ENCODE results near the gene POU2AF2.

The POU2AF2 gene

GRCh38 chr11:111230122-111230465 is 15.4 kb upstream of the POU2AF2 start:
- TF ChIP-seq, protein P1, sequence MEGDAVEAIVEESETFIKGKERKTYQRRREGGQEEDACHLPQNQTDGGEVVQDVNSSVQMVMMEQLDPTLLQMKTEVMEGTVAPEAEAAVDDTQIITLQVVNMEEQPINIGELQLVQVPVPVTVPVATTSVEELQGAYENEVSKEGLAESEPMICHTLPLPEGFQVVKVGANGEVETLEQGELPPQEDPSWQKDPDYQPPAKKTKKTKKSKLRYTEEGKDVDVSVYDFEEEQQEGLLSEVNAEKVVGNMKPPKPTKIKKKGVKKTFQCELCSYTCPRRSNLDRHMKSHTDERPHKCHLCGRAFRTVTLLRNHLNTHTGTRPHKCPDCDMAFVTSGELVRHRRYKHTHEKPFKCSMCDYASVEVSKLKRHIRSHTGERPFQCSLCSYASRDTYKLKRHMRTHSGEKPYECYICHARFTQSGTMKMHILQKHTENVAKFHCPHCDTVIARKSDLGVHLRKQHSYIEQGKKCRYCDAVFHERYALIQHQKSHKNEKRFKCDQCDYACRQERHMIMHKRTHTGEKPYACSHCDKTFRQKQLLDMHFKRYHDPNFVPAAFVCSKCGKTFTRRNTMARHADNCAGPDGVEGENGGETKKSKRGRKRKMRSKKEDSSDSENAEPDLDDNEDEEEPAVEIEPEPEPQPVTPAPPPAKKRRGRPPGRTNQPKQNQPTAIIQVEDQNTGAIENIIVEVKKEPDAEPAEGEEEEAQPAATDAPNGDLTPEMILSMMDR (IDR thresholded peaks at IDR 0.05; ENCODE audit: insufficient read depth, missing control alignments): no peak
- FAIRE-seq (no peak), DNase-seq (ENCODE audit: insufficient read length, low spot score) (peak; percentile 17)

DNA sequence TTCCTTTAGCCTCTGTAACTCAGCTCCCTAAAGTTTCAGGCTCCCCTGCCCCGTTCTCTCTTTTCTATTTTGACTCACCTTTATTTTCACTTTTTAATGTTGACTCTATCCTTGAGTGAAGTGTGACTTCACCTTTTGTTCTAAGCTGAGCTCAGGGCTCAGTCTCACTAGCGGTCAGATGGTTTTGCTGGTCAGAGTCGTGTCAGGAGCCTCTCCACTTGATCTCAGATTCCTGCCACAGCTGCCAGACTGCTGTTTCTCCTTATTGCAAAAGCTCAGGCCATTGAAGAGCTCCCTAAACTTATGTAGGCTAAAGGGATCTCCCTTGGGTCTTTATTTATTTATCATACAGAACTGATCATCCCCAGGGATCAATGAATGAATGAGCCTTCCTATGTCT is 13.7 kb upstream of the POU2AF2 start:
- TF ChIP-seq, protein P1 (IDR thresholded peaks at IDR 0.05; ENCODE audit: insufficient read depth, missing control alignments): no peak
- no peak for DNase-seq (ENCODE audit: insufficient read length, low spot score)
- FAIRE-seq: no peak

GRCh38 chr11:111236383-111236782 is 9.1 kb upstream of the POU2AF2 start:
- FAIRE-seq: no peak
- no peak for DNase-seq (ENCODE audit: insufficient read length, low spot score)
- TF ChIP-seq, protein P1 (IDR thresholded peaks at IDR 0.05; ENCODE audit: insufficient read depth, missing control alignments): no peak

DNA sequence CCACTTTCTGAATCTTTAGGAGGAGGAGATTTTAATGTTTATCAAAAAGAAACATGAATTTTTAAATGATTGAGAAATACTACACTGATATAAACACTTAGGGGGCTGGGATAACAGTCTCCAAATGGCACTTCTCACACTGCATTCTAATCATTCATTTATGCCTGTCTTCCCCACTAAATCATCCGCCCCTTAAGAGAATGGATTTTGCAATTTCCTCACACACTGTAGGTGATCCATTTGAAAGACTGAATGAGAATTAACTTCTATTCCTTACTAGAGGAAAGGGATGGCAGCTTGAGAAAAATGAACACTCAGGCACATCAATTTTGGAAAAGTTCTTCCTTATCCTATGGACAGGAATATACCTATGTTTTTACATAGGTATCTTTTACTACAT is 7.6 kb upstream of the POU2AF2 start:
- TF ChIP-seq, protein P1 (IDR thresholded peaks at IDR 0.05; ENCODE audit: insufficient read depth, missing control alignments): no peak
- FAIRE-seq: no peak
- no peak for DNase-seq (ENCODE audit: insufficient read length, low spot score)

- no peak for FAIRE-seq
- TF ChIP-seq, protein P1 (IDR thresholded peaks at IDR 0.05; ENCODE audit: insufficient read depth, missing control alignments): no peak
- no peak for DNase-seq (ENCODE audit: insufficient read length, low spot score)
Measured at GRCh38 chr11:111246956-111247355, 1.4 kb downstream of the POU2AF2 start.

- TF ChIP-seq, protein P1 (IDR thresholded peaks at IDR 0.05; ENCODE audit: insufficient read depth, missing control alignments): no peak
- no peak for DNase-seq (ENCODE audit: insufficient read length, low spot score)
- FAIRE-seq: no peak
Measured at GRCh38 chr11:111250936-111251335, 5.4 kb downstream of the POU2AF2 start.

DNA sequence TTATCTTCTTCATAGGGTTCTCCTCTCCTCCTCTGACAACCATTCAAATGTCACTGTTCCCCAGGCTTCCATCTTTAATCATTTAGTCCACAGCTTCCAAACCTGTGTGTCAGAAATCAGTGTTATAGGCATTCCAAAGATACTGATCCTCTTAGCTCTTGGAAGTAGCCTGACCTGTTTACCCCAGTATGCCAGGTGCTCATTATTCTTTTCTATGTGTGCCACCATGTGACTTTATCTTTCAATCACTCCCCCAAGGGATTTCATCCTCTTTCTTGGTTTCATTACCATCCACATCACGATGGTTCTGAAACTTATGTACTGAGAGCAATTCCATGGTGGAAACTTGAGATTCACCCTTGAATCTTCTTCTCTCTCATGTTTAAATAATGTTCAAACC is 7.6 kb downstream of the POU2AF2 start:
- DNase-seq (ENCODE audit: insufficient read length, low spot score) (no peak), FAIRE-seq (no peak)
- TF ChIP-seq, protein P1 (IDR thresholded peaks at IDR 0.05; ENCODE audit: insufficient read depth, missing control alignments): no peak

Measured in D721Med (cell line).